H1 (cell line): ENCODE results near the gene COMP.

ENCODE experiments used
- EZH2 ChIP-seq: fragments of 200-600 bp; sonication (generic); IDR thresholded peaks from 2 replicates; pipeline ENCODE4 v1.7.1; 2012; ENCODE audit warnings: low read depth, mild to moderate bottlenecking, moderate library complexity, low read length, inconsistent platforms; ENCODE audit not compliant: severe bottlenecking
- GABPA ChIP-seq: IDR thresholded peaks from 2 replicates; pipeline ENCODE4 v1.6.1; 2011; ENCODE audit warnings: mild to moderate bottlenecking, low read length, moderate library complexity, borderline replicate concordance; ENCODE audit not compliant: insufficient read depth
- KDM1A ChIP-seq: fragments of 200-600, 300-600 bp; sonication (generic); IDR thresholded peaks from 2 replicates; pipeline ENCODE4 v1.7.1; 2016; ENCODE audit warnings: mild to moderate bottlenecking, low read length, borderline replicate concordance
- MAFK ChIP-seq: IDR thresholded peaks from 2 replicates; pipeline ENCODE4 v1.6.1; 2012; ENCODE audit warnings: low read depth, mild to moderate bottlenecking, improper control_type of control experiment, low read length
- NRF1 ChIP-seq: IDR thresholded peaks from 2 replicates; pipeline ENCODE4 v1.6.1; 2011; ENCODE audit warnings: mild to moderate bottlenecking, low read depth, low read length, improper control_type of control experiment
- PHF8 ChIP-seq: fragments of 200-600 bp; sonication (generic); conservative IDR thresholded peaks from 2 replicates; pipeline ENCODE4 v1.7.1; 2012; ENCODE audit warnings: low read depth, mild to moderate bottlenecking, inconsistent platforms, low read length, moderate library complexity
- SP1 ChIP-seq: IDR thresholded peaks from 2 replicates; pipeline ENCODE4 v1.6.1; 2011; ENCODE audit warnings: low read depth, low read length
- YY1 ChIP-seq: IDR thresholded peaks from 2 replicates; pipeline ENCODE4 v1.6.1; 2011; ENCODE audit warnings: low read depth, mild to moderate bottlenecking, low read length
- TF ChIP-seq, protein P1 (sequence below), 3 experiments: IDR thresholded peaks; 1 replicate in 2 of 3; 2 replicates in 1 of 3; pipeline versions ENCODE4 v1.5.1 to v1.6.1; 2011; ENCODE audit warnings: low read length in 3 of 3, mild to moderate bottlenecking in 3 of 3, inconsistent platforms in 2 of 3, low read depth in 1 of 3, moderate library complexity in 1 of 3; ENCODE audit not compliant: insufficient read depth in 1 of 3; ENCODE audit errors: control extremely low read depth in 1 of 3

- TF ChIP-seq SP1: no peak
- TF ChIP-seq KDM1A: no peak
- TF ChIP-seq, protein P1, sequence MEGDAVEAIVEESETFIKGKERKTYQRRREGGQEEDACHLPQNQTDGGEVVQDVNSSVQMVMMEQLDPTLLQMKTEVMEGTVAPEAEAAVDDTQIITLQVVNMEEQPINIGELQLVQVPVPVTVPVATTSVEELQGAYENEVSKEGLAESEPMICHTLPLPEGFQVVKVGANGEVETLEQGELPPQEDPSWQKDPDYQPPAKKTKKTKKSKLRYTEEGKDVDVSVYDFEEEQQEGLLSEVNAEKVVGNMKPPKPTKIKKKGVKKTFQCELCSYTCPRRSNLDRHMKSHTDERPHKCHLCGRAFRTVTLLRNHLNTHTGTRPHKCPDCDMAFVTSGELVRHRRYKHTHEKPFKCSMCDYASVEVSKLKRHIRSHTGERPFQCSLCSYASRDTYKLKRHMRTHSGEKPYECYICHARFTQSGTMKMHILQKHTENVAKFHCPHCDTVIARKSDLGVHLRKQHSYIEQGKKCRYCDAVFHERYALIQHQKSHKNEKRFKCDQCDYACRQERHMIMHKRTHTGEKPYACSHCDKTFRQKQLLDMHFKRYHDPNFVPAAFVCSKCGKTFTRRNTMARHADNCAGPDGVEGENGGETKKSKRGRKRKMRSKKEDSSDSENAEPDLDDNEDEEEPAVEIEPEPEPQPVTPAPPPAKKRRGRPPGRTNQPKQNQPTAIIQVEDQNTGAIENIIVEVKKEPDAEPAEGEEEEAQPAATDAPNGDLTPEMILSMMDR (IDR thresholded peaks at IDR 0.05; ENCODE audit: control extremely low read depth in 1 of 3, insufficient read depth in 1 of 3, low read depth in 1 of 3, low read length in 3 of 3): no peak
- no peak for TF ChIP-seq NRF1
- no peak for TF ChIP-seq GABPA
- no peak for TF ChIP-seq PHF8
- TF ChIP-seq MAFK: no peak
- peak; percentile 99 for TF ChIP-seq EZH2
- TF ChIP-seq YY1: no peak
These were observed at the start of gene COMP for GRCh38 chr19:18790566-18791314.
